Prostate gland (tissue), 2 donors: Measurements from ENCODE around the gene PRR12.

Experiments
- POLR2A ChIP-seq: fragments of 450-650 bp; IDR thresholded peaks from one replicate; pipeline ENCODE4 v1.6.1; 2016; ENCODE audit warnings: antibody characterized with exemption, mild to moderate bottlenecking
- POLR2AphosphoS5 ChIP-seq: sonication (generic); formaldehyde crosslinking; IDR thresholded peaks from one replicate; pipeline ENCODE4 v1.6.1; 2017; ENCODE audit warnings: antibody characterized with exemption
- TF ChIP-seq, protein P1 (sequence below), 4 experiments: fragments of 200-600 bp in 2 of 4; fragments of 450-650 bp in 2 of 4; sonication (generic) in 2 of 4; IDR thresholded peaks; 1 replicate in 3 of 4; 2 replicates in 1 of 4; pipeline ENCODE4 v1.5.1; 2016 to 2019; ENCODE audit warnings: antibody characterized with exemption in 4 of 4, mild to moderate bottlenecking in 2 of 4, moderate library complexity in 2 of 4

DNA sequence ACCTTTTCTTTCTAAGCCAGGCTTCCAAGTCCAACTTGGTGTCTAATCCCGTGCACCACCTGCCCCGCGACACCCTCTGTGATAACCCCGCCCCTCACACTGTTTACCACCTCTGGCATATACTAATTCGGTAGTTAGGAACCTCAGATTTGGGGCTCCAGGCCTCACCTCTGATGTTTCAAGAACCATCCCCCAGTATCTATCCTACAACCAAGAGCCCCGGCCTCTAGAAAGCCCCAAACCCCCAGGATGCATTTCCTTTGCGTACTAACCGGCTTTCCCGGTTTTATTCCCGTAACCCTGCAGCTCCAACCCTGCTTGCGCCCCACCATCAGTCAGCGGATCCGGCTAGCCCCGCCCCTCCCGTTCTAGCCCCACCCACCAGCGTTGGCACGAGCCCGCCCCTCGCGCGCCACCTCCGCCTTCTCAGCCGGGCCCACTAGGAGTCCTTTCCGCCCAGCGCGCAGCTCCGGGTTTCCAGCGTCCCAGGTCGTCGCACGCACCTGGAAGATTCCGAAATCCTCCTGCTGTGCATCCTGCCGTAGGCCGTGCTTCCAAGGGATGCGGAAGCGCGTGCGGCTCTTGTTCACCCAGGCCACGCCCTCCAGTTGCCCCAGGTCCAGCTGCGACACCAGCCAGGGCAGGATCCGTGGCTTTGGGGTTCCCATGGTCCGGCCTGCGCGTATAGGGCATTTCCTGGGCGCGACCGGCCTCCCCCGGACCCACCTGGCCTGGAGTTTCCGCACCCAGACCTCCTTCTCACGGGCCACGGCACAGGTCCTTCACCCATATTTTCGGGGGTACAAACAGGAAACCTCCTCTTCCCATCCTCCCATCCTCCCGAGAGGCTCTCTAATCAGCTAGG is 73.4 kb downstream of the PRR12 start:
- TF ChIP-seq, protein P1, sequence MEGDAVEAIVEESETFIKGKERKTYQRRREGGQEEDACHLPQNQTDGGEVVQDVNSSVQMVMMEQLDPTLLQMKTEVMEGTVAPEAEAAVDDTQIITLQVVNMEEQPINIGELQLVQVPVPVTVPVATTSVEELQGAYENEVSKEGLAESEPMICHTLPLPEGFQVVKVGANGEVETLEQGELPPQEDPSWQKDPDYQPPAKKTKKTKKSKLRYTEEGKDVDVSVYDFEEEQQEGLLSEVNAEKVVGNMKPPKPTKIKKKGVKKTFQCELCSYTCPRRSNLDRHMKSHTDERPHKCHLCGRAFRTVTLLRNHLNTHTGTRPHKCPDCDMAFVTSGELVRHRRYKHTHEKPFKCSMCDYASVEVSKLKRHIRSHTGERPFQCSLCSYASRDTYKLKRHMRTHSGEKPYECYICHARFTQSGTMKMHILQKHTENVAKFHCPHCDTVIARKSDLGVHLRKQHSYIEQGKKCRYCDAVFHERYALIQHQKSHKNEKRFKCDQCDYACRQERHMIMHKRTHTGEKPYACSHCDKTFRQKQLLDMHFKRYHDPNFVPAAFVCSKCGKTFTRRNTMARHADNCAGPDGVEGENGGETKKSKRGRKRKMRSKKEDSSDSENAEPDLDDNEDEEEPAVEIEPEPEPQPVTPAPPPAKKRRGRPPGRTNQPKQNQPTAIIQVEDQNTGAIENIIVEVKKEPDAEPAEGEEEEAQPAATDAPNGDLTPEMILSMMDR (IDR thresholded peaks at IDR 0.05): peak in 2 of 4 experiments; percentile 37 to 59
- TF ChIP-seq POLR2A (peak; percentile 71), POLR2AphosphoS5 (peak; percentile 81)
